SK-N-SH (cell line): ENCODE results near the gene ADISSP.

Source experiments
- CTCF ChIP-seq: fragments of 200-600 bp; sonication (generic); IDR thresholded peaks from 2 replicates; pipeline ENCODE4 v1.6.1; 2017; ENCODE audit warnings: antibody characterized with exemption, mild to moderate bottlenecking, moderate library complexity
- ELF1 ChIP-seq: IDR thresholded peaks from 2 replicates; pipeline ENCODE4 v1.4.0; 2012
- EP300 ChIP-seq, 2 experiments: IDR thresholded peaks; 2 replicates each; pipeline versions ENCODE4 v1.4.0 to v1.6.1; 2012; ENCODE audit warnings: borderline replicate concordance in 1 of 2, low read depth in 1 of 2, low read length in 1 of 2
- POLR2AphosphoS5 ChIP-seq: IDR thresholded peaks from 2 replicates; pipeline ENCODE4 v1.6.1; 2012; ENCODE audit warnings: low read depth, low read length
- USF2 ChIP-seq: fragments of 150-350 bp; IDR thresholded peaks from 2 replicates; pipeline ENCODE4 v1.6.1; 2017; ENCODE audit warnings: antibody characterized with exemption, low read length, low read depth, borderline replicate concordance
- ZBTB33 ChIP-seq: IDR thresholded peaks from 2 replicates; pipeline ENCODE4 v1.4.0; 2012; ENCODE audit warnings: low read depth, borderline replicate concordance

- no peak for TF ChIP-seq ZBTB33
- peak; percentile 83 for TF ChIP-seq CTCF
- no peak for TF ChIP-seq EP300 (IDR thresholded peaks at IDR 0.05; ENCODE audit: borderline replicate concordance in 1 of 2, low read depth in 1 of 2, low read length in 1 of 2)
- no peak for TF ChIP-seq USF2
- 0 out of 2 replicates have a peak, but pooled peaks have one; percentile 14 for TF ChIP-seq POLR2AphosphoS5
- no peak for TF ChIP-seq ELF1
These were observed 17.6 kb downstream of the ADISSP start for GRCh38 chr20:3749689-3750531.
